CD4-positive, alpha-beta T cell treated with Interleukin-12 subunit alpha and Interleukin-12 subunit beta, for 1 hour (primary cell): ENCODE results near the gene ATXN7L2.

ENCODE experiments used
- DNase-seq: peaks from one replicate; pipeline ENCODE4 v3.0.0-alpha.2; 2020

Gene ATXN7L2

DNA sequence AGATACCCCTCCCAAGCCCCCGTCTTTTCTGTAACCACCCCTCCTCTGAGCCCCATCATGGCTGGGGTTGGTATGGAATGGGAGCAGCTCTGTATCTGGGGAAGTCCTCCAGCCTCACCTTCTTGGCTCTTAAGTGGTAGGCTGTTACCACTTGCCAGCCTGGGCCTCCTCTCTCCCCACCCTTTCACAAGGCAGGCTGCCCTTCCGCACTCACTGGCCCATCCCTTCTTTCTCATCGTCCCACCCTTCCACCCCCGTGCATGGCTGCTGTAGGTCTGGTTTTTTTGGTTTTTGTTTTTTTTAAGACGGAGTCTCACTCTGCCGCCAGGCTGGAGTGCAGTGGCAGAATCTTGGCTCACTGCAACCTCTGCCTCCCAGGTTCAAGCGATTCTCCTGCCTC lies 15.4 kb downstream of the ATXN7L2 start:
- DNase-seq = no peak

DNA sequence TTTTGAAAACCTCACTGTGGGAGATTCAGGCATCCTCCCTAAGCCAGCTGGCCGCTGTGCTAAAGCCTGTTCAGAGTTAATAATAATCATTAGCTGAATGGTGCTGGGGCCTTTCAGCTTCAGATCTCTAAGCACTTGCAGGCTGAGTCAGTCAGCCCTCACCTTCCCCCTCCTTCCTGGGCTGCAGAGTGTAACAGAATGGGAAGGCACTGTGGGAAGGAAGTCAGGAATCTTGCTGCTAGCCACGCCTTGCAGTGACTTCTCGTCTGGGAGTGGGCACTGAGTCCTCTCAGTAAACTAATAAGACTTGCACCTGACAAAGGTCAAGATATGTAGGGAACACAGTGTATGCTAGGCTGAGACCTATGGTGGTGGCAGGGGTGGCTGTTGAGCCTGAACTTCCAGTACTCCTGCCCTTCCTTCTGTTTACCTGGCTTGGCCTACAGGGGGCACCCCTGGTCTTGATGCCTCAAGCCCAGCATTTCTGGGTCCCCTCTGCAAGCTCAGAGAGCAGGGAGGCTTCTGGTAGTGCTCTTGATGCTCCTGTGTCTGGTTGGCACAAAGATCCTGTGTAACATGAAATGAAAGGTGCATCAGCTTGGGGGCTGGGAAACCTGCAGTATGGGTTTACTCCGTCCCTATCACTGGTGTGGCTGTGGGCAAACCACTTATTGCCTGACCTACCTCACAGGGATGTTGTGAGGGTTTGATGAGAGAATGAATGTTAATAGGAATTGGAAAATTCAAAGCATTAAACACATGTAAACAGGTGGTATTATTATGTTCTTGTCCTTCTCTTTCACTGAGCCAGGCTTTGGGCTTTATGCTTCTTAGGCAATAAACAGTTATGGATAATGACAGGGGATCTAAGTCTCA lies 16.2 kb downstream of the ATXN7L2 start:
- peak; percentile 69 for DNase-seq

DNA sequence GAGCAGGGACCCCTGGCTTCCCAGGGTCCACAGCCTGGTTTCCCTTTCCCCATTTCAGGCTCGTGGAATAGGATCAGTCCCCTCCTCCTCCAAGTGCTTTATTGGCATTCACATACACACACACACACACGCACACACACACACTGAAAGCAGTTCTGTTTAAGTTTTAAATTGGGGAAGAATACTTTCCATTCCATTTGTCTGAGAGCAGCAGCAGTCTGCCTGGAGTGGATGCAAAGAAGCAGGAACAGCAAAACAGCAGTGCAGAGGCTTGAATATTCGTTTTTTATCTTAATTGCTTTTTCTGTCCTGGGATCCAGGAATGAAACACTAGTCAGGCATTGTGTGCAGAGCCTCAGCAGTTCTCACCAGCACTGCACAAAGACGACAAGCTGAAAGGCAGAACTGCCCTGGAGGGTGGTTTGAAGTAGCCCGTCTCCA lies 17.3 kb downstream of the ATXN7L2 start:
- no peak for DNase-seq

DNA sequence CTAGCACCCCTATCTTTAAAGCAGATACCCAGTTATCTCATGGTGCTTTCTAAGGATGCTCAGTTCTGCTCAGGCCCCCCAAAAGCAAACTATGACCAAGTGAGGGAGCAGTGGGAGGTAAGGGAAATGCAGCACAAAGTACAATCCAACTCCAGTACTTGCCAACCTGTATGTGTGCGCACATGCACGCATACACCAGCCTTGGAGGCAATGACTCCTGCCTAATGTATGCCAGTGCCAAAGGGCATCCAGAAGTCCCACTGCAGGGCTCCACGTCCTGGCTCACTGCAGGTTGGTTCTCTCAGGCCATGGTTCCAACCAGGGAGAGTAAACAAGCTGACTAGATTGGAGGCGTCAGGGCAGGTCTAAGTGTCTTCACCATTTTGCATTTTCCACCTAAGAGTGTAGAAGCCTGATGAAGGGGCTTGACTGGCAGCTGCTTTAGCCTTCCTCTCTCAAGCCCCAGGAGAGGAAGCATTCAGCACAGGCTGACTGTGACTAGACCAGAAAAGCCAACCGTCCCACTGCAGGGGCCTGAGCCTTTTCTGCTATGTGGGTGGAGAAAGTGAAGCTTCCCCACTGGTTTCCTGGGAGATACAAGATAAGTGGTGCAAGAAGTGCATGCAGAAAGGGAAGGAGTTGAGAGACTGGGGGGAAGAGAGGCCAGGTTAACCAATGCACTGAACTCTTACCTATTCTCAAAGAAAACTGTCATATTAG lies 18.1 kb downstream of the ATXN7L2 start:
- DNase-seq = no peak

DNA sequence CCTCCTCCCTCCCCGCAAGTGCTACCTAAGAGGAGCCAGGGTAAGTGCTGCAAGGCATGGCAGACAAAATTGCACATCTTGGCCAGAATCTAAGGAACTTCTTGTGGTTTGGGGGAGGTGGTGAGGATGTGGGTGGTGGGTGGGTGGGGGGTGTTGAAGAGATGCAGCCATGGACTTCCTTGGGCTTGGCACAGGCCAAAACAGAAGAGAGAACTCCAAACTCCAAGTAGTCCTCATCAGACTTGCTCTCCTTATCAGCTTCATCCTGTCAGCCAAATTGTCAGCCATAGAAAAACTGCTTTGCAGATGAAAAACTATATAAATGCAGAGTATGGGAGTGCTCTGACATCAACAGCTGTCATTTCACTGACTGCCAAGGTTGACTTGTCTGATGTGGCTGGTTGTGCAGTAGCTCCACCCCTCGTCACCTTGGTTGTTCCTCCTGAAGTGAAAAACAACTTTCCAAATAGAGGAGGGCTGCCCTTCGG lies 18.7 kb downstream of the ATXN7L2 start:
- peak; percentile 77 for DNase-seq

DNA sequence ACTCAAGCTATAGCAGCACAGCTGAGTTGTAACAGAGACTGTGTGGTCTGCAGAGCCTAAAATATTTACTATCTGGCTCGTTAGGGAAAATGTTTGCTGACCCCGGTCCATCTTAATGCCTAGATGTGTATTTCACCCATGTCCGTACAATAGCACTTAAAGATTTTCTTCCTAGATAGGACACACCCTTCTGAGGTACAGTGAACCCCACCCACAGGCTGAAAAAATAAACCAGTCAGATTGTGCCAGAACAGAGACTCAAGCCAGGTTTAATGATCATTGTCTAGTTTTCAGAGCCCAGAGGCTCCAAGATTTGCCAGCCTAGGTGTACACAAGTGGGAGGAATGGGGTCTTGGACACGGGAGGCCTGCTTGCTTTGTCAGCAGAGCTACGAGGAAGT lies 20.2 kb downstream of the ATXN7L2 start:
- peak; percentile 28 for DNase-seq

DNA sequence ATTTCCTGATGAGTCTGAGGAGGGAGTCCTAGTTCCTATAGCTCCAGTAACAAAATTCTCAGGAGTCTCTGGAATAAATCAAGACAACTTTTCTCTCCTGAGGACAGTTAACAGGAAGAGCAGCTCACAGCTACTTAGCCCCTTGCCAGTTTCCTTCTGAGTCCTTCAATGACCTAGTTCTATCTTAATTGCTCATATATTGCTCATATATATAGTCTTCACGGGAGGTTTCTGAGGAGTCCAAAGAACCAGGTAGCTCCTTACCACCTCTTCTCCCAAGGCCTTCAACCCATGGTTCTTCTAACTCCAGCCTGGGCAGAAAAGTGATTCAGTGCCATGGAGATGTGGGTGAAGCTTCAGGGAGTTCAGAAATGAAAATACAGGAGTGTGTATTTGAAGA lies 21.3 kb downstream of the ATXN7L2 start:
- no peak for DNase-seq

DNA sequence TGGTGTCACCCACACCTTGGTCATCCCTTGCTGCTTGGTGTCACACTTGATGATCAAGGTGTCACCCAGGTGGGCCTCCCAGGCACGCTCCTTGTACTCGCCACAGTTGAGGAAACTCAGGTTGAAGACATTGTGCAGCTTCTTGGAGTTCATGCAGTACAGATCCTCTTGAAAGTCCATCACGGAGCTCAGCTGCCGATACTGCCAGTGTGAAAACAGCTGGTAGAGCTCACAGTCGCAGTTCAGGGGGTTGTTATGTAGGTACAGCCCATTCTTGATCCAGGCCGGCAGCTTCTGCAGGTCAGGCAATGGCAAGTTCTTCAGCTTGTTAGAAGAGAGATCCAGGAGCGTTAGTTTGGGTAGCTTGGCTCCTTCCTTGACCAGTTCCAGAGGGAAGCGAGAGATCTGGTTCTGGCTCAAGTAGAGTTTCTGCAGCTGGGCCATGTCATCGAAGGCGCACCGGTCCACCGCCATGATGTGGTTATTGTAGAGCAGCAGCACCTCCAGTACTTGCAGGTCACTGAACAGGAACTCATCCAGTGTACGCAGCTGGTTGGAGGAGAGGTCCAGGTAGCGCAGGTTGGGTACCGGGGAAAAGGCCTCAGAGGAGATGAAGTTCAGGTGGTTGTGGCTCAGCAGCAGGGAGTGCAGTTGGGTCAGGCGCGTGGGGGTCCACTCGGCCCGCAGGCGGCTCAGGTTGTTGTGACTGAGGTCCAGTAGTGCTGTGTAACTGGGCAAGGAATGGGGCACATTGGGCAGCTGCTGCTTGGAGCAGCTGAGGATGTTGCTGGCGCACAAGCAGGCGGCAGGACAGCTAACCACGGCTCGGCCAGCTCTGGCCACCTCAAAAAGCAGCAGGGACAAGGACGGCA lies 24.5 kb downstream of the ATXN7L2 start:
- no peak for DNase-seq

DNA sequence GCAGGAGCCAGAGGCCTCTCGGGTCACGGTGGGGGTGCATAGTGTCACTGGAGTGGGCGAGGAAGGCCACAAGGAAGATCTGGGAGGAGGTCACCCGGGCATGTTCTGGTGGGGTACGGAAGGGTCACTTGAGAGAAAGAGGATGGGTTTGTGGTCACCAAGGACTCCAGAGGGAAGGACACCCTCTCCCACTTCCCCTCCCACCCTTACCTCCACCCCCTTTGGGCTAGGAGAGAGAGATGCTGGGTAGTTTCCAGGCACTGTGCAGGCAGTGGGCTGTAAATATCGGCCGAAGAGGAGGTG lies 25.1 kb downstream of the ATXN7L2 start:
- no peak for DNase-seq

DNA sequence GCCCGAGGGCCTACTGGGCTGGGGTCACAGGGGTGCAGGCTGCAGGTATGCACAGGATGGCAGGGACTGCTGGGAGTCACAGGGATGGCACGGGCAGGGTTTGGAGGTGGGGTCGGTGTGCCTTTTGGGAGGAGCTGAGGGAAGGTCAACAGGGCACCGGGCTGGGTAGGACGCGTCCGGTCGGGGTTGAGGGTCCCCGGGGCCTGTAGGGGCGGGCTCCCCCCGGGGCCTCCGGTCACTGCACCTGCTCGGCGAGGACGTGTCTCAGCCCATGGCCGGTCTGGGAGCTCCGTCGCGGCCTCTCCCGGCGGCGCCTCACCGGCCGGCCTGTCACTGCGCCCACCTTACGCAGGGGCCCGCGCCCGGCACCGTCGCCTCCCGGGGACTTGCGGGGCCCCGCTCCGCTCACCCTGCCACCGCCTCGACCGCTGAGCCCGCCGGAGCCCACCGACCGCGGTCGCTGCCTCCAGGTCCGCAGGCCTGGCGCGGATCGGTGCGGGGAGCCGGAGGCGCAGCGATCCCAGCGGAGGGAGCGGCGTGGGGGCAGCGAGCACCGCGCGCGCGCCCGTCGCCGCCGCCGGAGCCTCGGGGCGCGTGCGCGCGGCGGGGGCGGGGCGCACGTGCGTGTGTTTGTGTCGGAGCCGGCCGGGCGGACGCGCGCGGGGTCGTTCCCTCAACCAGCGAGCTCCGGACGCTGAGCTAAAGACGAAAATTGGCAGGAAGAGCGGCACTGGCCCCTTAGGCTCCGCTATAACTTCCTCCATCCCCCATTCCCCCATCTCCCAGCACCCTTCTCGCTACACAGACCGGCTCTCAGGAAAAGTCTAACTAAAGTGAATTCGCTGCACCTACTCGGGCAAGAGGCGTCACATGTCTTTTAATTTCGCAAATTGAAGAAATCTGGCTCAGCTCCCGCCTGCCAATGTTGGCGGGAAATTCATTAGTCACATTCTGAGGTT lies 25.8 kb downstream of the ATXN7L2 start, which contains the start of gene AMIGO1:
AMIGO1 (minus strand) TSS at position 552 of the 959 bp plus-strand sequence. CDS start 815 bp downstream, outside the sequence.
- peak; percentile 70 for DNase-seq

DNA sequence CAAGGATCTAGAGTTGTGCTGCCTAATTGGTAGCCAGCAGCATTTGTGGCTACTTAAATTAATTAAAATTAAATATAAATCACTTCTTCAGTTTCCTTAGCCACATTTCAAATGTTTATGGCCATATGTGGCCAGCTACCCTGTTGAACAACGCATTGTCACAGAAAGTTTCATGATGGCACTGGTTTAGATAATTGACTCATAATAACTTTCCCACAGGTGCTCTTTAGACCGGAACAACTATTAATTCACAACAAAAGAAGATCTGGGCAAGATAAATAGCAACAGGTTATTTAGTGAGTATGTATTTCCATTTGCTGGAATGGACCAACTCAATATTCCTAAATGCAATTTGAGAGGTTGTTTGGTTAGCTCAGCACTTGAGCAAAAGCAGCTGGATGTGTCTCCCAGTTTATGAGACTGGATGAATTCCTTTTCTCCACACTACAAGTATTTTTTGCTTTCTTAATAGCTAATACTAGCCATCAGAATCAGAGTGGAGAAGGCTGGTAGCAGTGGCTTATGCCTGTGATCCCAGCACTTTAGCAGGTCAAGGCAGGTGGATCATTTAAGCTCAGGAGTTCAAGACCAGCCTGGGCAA lies 29.5 kb downstream of the ATXN7L2 start:
- DNase-seq = no peak

DNA sequence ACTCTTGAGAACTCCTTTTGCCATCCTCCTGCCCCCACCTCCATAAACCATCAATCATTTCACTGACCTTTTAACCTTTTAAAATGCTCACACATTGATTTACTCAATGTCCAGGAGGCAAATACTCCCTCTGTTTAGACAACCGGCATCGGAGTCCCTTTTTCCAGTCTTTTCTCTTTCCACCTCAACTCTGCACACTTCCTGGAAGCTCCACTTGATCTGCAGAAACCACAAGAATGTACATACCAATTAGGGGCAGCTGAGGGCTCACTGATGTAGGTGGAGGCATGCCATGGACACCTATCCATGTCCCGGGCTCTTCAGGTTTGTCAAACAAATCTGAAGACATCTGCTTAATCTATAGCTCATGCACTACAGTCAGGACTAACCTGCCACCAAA lies 31.1 kb downstream of the ATXN7L2 start:
- no peak for DNase-seq

DNA sequence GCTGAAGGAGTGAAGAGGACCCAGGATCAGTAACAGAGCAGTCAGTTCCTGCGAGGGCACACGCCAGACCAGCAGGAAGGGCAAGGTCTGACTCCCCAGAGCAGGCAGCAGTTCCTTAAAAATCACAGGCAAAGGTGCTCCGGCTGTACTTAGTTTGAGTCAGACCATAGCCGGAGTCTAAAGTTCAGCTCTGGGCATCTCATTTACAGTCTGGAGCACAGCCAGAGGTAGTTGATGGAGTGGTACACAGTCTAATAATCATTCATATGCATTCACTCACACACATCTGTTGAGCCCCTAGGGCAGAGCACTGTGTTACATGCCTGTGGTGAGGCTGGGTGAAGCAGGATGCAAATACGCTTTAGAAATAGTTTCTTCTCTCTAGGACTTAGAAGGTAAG lies 33.2 kb downstream of the ATXN7L2 start:
- DNase-seq = no peak

DNA sequence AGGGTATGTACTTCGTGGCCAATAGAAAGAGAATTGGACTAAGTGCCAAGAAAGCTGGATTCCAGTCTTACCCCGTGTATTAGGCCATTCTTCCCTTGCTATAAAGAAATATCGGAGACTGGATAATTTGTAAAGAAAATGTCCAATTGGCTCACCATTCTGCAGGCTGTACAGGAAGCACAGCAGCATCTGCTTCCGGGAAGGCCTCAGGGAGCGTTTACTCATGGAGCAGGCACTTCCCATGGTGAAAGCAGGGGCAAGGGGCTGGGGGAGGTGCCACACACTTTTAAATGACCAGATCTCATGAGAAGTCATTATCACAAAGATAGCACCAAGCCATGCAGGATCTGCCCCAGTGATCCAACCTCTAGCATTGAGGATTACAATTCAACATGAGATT lies 33.6 kb downstream of the ATXN7L2 start:
- DNase-seq = no peak

DNA sequence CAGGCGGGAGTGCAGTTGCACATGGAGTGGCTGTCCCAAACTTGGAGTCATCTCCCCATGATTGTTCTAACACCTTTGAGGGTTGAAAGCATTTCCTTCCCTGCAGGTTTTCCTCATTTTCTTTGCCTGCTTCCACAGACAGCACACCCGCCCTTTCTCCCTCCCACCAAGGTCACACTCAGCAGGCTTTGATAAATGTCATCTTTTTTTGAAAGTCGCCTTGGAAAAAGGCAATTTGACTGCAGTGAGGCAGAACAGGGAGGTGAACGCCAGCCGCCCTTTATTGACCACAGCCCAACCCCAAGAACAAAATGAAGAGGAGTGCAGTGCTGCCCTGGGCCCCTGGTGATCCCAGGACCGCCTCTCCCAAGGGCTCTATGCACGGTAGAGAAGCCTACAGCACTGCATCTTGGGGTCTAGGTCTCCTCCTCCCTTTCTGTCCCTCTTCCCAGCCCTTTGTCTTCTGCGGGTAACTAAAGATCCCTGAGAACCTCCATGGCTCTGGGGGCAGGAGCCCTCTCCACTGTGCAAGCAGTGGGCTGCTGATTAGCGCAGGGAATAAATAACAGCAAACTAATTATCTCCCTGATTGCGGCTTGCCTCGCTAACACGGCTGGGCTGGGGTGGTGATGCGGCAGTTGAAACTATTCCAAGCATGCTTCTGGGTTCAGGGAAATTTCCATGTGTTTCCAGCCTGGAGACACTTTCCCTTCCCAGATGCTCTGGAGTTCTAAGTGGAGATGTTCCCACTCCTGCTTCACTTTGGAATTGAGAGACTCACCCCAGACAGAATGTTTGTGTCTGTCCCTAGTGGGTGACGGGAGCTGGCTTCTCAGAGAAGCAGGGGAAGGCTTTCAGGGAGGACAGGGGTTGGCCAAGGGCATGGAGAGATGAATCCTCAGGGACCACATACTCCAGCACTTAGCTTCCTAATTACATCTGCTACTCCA lies 37.6 kb downstream of the ATXN7L2 start:
- no peak for DNase-seq

DNA sequence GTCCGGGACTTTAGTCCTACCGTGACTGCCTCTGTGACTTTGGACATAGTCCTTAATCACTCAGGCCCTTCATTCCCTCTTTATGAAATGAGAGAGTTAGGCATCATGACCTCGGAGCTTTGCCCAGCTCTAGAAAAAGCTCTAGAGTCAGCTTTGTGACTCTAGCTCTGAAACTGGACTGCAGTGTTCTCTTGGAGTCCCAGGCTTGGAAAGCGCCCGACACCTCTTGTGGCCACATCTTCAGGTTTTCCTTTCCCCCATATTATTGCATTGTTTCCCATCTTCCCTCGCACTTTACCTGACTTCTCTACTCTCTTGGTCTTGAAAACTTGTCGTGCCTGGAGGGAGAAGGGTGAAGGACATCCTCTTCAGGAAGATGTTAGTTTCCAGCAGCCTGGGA lies 38.3 kb downstream of the ATXN7L2 start:
- DNase-seq = no peak

DNA sequence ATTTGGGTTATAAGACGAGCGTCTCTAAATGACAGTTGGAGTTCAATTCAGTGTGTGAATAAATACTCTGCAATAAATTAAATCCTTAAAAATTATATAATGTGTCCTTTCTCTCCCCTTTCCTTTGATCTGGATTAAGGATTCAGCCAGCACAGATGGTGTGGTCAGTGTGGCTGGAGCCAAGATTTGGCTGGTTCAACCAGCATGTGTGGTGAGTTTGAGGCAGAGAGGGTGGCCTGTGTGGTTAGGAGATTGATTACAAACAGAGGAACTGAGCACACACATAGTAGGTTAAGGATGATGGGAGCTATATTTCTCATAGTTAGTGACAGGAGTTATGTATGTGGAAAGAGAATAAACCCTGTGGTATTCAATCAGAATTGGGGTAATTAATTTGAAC lies 40.0 kb downstream of the ATXN7L2 start:
- no peak for DNase-seq

DNA sequence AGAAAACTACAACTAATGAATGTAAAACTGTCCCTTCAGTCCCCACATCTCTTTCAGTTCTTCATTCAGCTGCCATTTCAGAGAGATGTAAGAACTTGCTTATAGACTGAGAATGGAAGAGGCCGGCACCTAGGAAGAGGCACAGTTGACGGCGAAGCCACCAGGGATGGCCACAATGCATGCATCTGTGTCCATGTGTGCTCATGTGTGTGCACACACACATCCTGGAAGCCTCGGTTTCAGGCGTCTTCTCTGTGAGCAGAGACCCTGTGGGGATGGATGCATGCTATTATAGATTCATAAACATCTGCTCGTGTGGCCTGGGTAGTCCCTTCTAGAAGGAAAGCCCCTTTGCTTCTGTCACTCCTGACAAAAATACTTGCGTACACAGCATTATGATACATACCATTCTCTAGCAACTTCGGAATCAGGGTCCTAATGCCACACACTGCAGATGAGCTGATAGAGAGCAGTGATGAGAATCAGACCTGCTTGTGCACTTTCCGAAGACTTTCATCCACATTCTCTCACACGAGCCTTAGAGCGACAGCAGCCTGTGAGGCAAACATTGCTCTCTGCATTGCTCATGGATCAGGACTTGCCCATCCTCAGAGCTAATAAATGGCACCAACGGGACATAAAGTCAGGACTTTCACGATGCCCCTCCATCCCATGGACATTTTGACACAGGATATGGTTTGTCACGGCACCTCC lies 43.5 kb downstream of the ATXN7L2 start:
- DNase-seq = no peak

DNA sequence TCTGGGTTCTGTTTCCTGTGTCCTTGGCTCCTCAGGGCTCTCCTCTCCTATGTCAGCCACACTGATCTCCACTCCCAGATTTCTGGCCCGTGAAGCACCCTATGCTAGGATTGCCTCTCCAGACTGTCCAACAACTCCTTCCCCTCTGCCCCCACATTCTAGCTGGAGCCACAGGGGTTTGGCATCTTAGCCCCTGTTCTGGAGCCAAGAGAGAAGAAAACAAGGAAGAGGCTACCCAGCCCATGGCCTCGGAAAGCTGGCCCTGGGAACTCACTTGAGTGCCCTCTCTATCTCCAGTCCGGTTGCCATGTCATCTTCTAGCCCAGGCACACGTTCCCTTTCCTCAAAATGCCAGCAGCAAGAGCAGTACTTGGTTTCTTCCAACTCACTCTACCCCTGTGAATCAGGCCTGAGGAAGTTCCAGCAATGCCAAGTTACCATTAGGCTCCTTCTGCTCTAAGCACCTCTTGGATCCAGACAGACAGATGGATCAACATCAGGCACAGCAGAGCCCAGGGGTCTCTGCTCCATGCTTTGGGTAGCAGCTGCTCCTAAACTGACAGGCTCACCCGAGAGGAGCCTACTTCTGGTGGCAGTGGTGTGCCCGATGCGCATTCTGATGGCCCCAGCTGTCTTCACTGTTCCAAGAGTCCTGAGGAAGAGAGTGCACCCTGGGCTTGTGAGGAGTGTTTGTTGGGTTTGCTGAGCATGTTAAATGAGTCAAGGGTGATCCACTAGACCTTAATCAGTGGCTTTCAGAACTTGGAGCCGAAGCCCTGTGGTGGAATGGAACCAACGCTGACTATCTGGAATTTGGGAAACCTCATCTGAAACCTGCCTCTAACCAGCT lies 44.4 kb downstream of the ATXN7L2 start:
- no peak for DNase-seq
